Thyroid gland (tissue), 4 donors: ENCODE results near the gene SLC26A3.
"Not testable (repeated sequence)": the region's sequence is repeated elsewhere in the genome, so short reads cannot be mapped to it uniquely, and the experiment has no call there.

Experiments
- CTCF ChIP-seq, 6 experiments: fragments of 200-600 bp in 3 of 6; fragments of 450-650 bp in 3 of 6; sonication (generic) in 3 of 6; IDR thresholded peaks; one replicate each; pipeline ENCODE4 v1.5.1; 2016 to 2019; ENCODE audit warnings: antibody characterized with exemption in 6 of 6, mild to moderate bottlenecking in 2 of 6, inconsistent platforms in 1 of 6, moderate library complexity in 1 of 6
- POLR2A ChIP-seq, 2 donors: fragments of 450-650 bp; IDR thresholded peaks; one replicate each; pipeline ENCODE4 v1.6.1; 2017; ENCODE audit warnings: antibody characterized with exemption in 2 of 2, mild to moderate bottlenecking in 2 of 2, moderate library complexity in 1 of 2

- TF ChIP-seq POLR2A, CTCF (IDR thresholded peaks at IDR 0.05): not testable (repeated sequence)
Measured at GRCh38 chr7:107848211-107848610, 45.2 kb upstream of the SLC26A3 start.
